Stimulated activated CD4-positive, alpha-beta T cell treated with anti-CD3 and anti-CD28 coated beads, TNF-alpha, amount 100 ng/mL, for 48 hours (primary cell): ENCODE data around the gene OLA1.

ENCODE experiments used
- DNase-seq, 3 donors: peaks; one replicate each; pipeline ENCODE4 v3.0.0-alpha.2; 2020; ENCODE audit warnings: low read depth in 3 of 3

The OLA1 gene

DNA sequence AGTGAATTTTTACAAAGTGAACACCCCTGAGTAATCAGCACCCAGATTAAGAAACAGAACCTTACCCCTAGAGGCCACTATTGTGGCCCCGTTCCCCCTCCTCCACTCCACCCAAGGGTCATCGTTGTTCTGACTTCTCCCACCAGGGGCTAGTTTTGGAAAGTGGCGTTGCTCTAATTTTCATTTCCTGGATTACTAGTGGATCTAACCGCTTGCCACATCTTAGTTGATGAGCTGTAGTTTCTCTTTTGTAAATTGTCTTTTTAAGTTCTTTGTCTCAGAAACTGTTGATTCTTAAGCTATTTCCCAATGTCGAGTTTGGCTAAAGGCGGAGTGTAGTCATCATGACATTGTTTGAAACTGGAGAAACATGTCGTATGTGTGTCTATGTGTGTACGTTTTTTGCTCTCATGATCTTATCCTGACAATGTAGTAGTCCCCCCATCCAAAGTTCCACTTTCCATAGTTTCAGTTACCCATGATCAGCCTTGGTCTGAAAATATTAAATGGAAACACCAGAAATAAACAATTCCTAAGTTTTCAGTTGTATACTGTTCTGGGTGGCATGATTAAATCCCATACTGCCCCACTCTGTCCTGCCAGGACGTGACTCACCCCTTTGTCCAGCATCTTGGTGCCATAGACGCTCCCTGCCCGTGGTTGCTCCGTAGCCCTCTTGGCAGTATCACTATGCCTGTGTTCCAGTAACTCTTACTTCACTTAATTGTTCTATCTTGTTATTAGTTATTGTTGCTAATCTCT is 212.2 kb downstream of the OLA1 start:
- DNase-seq = no peak

- DNase-seq = no peak
These were observed 213.2 kb downstream of the OLA1 start for GRCh38 chr2:174035117-174035635.

DNA sequence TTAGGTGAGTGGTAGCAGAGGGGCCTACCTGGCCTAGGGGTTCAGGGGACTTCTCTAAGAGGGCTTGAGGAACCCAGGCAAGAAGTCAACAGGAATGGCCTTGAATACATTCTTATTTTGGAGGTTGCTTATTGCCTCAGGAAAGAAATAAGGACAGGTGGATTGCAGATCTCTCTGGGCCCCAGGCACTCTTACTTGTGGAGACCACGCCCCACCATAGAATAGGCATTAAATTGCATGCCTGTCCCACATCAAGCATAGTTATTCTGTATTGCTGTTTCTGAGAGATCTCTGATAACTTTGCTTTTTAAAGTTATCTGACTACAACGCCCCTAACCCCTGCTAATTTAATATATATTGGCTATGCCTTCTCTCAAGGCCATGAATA is 215.2 kb downstream of the OLA1 start:
- no peak for DNase-seq

DNA sequence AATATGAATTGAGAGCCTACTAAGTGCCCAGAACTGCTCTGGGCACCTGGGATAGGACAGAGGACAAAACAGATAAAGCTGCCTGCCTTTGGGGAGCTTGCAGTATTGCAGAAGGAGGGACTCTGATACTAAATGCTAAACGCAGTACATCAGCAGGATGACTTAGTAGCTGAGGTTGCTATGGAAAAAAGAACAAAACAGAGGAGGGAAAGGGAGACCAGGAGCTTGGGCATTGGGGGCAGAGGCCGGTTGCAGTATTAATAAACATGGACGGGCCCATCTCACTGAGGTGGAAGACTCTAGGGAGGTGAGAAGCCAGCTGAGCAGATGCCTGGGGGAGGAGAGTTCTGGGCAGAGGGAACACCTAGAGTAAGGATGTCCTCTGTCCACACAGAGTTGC is 217.1 kb downstream of the OLA1 start:
- DNase-seq = no peak

DNA sequence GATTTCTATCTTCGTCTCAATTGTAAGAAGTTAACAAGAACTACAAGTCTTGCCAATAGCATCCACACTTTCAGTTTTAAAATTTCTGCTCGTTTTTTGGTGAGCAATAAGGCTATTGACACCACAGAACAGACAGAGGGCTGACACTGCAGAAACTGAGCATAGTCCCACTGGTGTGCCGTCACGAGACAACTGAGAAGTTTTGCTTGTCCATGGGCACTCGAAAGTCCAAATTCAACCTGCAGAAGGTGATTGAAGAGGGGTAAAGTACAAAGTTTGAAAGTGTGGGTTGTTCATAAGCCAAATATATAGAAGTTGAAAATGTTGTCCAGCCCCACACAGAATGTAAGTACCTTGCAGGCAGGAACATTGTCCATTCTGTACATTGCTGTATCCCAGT is 219.4 kb downstream of the OLA1 start:
- no peak for DNase-seq

- DNase-seq = no peak
These were observed 220.4 kb downstream of the OLA1 start for GRCh38 chr2:174027956-174028355.

GRCh38 chr2:174026122-174026845 is 222.0 kb downstream of the OLA1 start:
- no peak for DNase-seq

DNA sequence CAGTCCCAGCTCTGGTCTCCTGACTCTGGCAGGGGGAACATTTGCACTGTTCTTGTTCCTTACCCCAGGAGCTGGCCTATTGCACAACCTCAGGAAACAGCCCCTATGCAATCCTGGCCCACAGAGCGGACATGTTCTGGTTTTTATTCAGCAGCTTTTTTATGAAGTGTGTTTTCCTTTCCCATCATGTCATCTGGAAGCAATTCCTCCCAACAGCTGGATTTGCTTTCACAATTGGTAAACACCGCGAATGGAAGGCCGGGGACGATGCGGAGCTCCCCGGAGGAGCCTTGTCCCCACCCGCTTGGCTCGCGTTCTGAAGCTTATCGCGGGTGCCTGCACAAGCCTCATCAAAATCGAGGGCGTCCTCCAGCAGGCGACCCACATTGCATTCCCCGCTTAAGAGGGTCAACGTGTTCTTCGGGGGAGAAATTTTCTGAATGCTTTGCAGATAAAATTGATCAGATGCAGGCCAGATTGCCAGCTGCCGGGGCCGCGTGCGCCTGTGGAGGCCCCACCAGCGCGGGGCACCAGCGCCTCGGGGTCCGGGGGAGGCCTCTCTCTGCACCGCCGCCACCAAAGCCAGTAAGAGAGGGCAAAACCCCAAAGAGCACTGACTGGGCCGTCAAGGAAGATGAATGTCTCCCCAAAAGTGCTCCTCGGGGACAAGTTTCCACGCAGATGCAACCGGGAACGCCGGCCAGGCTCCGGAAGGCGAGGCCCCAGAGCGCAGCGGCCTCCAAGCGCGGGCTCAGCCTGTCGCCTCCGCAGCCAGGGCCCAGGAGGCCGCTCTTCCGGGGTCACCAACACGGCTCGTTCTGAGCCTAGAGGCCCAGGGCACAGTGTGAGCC is 222.8 kb downstream of the OLA1 start:
- DNase-seq = no peak

DNA sequence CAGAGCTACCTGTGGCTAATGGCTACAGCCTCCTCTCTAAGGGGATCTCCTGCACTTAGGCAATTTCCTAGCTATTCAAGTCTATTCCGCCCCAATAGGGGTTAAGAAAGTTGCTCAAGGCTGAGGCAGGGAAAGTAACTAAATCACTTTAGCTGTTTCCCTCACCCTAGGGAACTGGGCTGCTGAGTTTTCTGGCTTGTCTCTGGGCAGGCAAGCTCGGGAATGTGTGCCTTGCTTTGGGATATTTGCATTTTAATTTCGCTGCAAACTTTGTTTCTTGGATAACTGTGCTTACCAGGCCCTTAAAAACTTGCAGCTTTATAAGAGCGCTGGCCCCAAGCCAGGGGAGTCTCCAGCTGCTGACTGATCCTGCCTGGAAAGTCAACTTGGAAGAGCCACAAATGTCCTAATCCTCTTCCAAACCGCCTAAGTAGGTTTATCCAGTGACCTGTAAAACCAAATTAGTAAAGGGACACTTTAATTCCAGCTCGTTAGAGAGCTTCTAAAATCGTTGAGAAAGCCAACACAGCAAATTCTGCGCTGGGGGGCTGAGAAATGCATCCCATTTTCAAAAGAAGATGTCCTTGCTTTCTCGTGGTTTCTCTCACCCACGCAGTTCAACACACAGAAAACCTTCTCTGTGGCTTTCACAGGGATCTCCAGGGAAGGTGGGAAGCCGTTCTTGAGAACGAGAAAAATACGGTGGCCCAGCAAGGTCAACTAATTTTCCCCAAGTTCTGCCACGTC is 223.6 kb downstream of the OLA1 start:
- no peak for DNase-seq

DNA sequence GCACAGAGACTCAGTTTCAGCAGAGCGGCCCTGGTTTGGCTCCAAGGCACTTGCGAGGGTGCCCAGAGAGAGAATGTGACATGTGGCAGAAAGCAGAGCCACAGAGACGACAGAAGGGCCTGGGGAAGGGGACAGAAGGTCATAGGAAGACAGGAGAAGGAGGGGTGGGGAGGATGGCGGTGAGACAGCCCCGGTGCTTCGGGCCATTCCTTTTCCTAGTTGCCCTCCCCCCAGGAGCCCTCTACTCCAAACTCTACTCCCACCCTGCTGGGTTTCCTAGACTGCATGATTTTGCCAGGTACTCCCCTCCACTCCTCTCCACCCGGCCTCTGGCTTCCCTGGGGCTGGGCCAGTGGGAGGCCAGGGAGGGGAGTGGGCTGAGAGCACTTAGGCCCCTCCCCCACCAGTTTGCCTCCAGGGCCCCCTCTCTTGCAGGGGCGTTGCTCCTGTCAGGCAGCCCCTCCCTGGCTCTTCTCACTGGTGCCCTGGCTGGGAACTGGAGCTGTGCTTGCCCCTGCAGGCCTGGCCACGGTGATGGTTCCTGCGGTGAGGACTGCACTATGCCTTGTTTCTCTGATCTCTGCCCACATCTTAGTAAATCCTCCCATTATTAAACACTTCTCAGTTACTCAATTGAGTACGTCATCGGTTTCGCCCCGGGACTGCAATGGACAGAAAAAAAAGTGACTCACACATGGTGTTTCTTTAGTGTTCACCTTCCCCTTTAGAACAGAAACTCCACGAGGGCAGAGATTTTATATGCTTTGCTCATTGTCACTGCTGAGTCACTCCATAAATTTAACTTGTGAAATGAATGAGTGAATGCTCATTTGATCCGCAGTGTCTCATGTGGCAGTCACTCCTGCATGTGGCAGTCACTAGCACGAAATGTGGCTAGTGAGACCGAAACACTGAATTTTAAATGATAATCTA is 224.5 kb downstream of the OLA1 start:
- DNase-seq = peak; percentile 33 to 53 (median 49)
